Epithelial cell of esophagus (primary cell): ENCODE measurements around the gene MTRR.

ENCODE experiments used
- DNase-seq: peaks from one replicate; pipeline ENCODE4 v3.0.0; 2010; ENCODE audit warnings: low read depth
- H3K4me3 ChIP-seq: 2 replicates; pipeline ENCODE4 v1.5.1; 2011; ENCODE audit warnings: mild to moderate bottlenecking, low read length, control low read depth
- CTCF ChIP-seq: IDR thresholded peaks from 2 replicates; pipeline ENCODE4 v1.5.1; 2011; ENCODE audit warnings: low read depth, mild to moderate bottlenecking, low read length, control low read depth, inconsistent platforms; ENCODE audit not compliant: insufficient read depth; ENCODE audit errors: missing control alignments

The MTRR gene

GRCh38 chr5:7855611-7856010, 13.3 kb upstream of the MTRR start:
- no peak overlapping the region for H3K4me3 ChIP-seq
- no peak for DNase-seq
- no peak for TF ChIP-seq CTCF

- DNase-seq, result peak; percentile 52
- peak; percentile 64 for TF ChIP-seq CTCF
- no peak overlapping the region for H3K4me3 ChIP-seq
Measured at GRCh38 chr5:7856855-7857254, 12.1 kb upstream of the MTRR start.

GRCh38 chr5:7857361-7857760, 11.6 kb upstream of the MTRR start:
- no peak for TF ChIP-seq CTCF
- DNase-seq, result no peak
- no peak overlapping the region for H3K4me3 ChIP-seq

- TF ChIP-seq CTCF, result no peak
- no peak overlapping the region for H3K4me3 ChIP-seq
- no peak for DNase-seq
Measured at GRCh38 chr5:7857926-7858632, 10.9 kb upstream of the MTRR start.

- DNase-seq, result no peak
- no peak for TF ChIP-seq CTCF
- H3K4me3 ChIP-seq, result no peak overlapping the region
Measured at GRCh38 chr5:7866196-7866595, 2.8 kb upstream of the MTRR start.

- DNase-seq, result no peak
- TF ChIP-seq CTCF, result no peak
- H3K4me3 ChIP-seq, result no peak overlapping the region
Measured at GRCh38 chr5:7867260-7867659, 1.7 kb upstream of the MTRR start.

- peak overlapping the region; percentile 62 for H3K4me3 ChIP-seq
- no peak for DNase-seq
- TF ChIP-seq CTCF, result no peak
Measured at GRCh38 chr5:7868427-7868772, 548 bp upstream of the MTRR start.
